GM04503 (cell line): ENCODE results near the gene SMPD3.

Experiments
- DNase-seq: peaks from one replicate; pipeline ENCODE4 v3.0.0-alpha.2; 2012; ENCODE audit warnings: low read depth

The SMPD3 gene

DNA sequence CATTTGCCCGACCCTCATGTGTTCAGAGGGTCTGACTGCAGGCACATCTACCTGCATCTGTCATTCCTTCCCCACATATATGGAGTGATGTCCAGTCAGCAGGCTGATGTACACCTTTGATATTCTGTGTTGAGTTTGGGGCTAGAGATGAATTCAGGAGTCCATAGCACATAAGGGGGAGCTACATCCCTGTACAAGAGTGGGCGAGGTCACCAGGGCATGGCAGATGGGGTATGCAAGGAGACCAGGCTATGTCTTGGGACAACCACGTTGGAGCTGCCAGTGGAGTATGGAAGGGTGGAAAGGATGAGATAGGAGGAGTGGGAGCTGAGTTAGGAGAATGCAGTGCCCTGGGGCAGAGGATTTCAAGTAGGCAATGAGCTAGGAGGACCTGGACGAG is 15.0 kb downstream of the SMPD3 start:
- DNase-seq = no peak

DNA sequence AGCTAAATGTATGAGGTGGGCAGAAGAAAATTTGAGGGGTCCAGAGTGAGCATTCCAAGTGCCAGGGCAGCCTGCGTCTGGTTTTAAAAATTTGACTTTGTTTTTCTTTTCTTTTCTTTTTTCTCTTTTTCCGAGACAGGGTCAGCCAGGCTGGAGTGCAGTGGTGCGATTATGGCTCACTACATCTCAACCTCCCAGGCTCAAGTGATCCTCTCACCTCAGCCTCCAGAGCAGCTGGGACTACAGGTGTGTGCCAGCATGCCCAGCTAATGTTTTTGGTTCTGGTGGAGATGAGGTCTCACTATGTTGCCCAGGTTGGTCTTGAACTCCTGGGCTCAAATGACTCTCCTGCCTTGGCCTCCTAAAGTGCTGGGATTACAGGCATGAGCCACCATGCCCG is 15.6 kb downstream of the SMPD3 start:
- no peak for DNase-seq

DNA sequence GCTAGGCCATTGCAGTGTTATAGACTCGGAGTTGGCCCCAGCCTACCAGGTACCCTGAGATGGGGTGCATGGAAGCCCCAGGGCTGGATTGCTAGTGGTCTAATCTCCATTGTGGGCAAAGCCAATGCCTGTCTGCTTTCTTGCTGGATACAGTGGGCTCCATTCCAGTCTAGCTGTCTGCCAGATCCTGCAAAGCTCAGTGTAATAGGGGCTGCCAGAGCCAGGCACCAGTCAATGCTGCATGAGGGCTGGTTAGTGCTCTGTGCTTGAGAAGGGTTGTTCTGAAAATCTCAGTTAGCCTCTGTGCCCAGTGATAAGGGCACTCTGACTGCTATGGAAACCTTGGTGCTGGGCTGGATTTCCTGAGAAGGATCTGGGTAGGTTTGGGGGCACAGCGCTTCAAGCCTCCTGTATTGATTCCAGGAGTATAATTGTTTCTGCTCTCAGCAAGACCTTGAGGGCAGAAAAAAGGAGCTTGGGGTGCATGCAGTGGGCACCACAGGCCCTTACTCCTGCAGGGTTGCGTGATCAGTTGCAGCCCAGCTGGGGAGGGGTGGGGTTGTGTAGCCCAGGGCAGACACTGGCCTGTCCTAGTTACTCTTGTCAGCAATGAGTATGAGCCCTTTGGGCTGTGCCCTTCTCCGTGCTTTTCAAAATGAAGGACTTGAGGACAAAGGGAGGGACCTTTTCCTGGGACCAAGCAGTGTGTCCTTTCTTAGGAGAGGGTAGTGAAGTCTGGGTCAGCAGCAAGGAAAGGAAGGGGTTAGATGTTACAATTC is 19.0 kb downstream of the SMPD3 start:
- DNase-seq = no peak

DNA sequence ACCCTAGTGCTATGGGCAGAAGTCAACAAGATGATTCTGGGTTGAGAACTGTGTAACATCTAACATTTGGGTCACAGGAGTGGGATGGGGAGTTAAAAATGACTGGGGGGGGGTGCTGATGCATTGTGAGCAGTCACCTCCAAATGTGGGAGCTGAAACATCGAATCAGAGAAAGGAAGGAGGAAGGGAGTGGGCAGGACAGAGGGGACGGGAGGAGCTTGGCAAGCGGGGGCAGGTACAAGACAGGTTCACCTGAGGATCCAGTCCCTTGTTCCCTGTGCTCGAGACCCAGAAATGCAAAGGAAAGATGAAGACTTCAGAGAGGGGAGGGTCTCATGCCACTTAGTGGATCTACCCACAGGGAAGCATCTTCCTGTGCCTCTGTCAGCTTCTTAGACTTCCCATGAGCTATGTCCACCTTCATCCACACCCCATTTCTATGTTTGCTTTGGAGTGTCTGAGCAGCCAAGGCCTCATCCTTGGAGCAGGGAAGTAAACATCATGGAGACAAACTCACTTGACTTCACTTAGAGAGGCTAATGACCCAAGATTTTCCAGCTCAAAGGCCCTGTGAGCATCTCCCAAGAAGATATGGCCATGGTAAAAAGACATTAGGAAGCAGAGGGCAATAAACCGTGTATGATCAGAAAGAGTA is 20.5 kb downstream of the SMPD3 start:
- DNase-seq = no peak

DNA sequence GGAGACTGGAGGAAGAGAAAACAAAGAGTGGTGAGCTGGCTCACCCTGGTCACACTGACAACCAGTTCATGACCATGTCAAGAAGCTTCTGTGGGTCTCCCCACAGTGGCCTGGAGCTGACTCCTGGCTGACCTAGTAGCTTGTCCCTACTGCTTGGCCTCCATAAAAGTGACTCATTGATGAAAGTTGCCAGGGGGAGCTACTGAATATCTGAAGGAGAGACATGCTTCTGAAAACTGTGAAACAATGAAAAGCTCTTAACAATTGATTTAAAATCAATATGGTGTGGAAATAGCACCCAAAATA is 22.0 kb downstream of the SMPD3 start:
- no peak for DNase-seq

DNA sequence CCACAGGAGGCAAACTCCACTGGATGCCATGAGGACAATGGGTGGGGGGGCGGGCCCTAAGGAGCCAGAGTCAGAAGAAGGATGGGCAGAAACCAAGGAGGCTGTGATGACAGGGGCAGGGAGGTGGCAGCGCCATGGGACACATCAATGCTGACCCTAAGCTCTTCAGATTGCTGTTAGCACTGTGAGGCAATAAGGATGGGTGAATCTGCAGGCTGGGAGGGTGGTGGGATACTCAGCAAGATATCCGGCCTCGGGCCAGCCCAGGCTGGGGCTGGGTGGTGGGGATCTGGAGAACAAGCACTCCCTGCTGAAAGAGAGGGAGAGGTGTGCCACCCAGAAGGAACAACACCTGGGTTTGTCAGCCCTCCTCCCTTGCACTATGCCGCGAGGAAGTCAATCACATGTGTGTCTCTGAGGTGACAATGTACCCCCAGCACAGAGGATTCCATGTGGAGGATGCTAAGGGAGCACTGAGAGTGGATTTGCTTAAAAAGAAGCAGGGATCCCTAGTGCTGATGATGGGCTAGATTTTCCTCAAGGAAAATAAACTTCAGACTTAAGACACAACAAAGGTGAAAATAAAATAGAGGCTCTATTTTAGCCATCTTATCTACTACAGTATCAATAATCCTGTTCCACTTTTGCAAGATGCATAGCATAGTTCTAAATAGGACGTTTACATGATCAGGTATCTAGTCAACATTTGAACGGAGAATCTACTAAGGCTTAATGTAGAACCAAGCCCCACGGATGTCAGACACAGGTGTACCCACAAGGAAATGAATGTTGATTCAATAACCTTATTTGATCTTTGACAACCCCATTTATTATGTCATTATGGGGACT is 22.6 kb downstream of the SMPD3 start:
- no peak for DNase-seq

DNA sequence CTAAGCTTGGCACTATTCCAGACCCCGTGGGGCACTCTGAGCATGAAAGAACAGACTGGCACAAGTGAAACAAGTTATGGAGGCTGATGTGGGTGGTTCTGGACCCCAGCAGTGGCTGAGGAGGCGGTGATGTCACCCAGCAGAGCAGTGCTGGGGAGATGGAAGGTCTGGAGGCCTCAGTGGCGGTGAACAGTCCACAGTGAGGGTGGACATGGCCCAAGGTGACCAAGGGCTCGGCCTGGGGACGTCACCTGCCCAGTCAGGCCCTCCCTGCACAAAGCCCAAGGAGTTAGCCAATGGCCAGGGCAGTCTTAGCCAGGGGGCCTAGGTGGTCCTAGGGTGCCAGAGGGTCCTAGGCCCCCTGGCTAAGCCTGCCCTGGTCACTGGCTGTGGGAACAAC is 24.5 kb downstream of the SMPD3 start:
- DNase-seq = no peak

DNA sequence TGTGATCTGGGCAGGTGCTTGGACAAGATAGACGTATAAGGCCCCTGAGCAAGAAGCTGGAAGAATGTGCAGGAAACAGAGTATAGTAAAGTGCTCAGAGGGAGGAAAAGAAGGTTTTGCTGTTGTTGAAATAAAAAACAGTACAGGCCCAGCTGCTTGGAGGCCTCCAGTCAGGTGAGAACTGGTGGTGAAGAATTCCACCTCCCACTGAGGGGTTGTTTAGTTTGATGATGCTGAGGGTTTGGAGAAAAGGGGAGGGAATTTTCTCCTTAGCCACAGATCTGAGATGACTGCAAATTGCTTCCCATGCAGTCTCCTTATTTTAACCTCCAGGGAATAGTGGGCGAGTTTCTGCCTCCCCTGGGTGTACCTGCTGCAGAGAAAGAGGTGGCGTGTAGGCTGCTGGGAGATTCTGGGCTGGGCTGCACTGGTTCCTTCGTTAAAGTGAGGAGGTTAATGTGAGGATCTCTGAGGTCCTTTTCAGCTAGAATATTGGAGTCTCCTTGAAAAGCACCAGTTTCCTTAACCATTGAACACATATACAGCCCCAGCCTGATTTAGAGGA is 25.8 kb downstream of the SMPD3 start:
- no peak for DNase-seq

DNA sequence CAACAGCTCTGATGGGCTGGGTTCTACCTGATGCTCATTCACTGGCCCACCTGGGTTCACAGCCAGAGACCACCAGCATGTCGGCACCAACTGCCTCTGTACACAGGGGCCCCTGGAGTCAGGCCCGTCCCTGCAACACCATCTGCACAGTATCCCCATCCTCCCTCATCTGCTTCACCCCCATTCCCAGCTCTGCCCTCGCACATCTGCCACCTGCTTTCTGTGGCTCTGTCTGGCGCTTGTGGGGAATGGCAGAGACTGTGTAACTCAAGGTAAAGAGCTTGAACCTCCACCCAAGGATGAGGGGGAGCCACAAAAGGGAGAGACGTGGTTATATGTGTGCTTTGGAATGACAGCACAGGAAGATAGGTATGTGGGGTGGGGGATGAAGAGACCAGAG is 27.2 kb downstream of the SMPD3 start:
- no peak for DNase-seq

DNA sequence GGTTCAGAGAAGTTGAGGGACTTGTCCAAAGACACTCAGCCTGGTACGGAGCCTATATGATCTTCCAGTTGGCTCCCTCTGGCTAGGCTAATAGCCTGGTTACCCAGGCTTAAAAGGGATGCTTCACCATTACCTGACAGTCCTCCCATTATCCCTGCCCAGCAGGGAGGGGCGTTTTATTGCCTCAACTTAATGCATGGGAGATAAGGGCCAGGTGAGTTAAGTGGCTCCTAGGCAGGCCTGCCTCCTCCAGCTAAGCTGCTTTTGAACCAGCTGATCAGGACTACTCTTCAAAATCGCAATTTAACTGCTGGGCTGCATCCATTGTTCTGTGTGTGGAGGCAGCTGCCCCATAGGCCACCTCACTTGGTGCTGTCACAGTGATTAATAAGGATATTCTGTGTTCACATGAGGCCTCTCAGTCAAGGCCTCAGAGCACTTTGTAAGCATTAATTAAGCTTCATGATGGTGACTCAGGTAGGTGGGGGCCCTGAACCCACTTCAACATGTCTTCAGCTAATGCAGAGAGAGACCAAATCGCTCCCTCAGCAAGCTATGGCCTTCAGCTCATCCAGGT is 27.9 kb downstream of the SMPD3 start:
- no peak for DNase-seq

DNA sequence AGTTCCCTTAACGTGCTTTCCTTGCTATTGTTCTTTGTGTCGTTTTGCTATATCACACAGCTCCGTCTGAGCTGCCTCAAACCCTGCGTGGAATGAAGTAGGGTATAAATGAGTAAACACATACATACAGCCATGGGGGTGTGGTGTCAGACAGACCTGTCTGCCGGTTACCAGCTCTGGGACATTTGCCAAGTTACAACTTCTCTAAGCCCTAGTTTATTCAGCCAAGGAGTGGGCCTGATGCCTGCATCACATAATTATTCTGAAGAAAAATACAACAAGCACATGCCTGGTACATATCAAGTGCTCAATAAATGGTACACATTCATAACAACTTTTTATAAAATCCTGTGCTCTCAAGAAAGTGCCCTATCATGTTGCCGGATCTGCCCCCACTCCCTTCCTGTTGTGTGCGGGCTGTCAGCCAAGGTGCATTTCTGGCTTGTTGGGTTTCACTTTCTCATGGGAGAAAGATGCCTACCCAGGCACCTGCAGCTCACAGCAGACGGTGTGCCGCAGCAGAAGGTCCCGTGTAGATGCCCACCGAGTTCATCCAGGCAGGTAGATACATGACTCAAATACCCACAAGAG is 30.5 kb downstream of the SMPD3 start:
- no peak for DNase-seq

DNA sequence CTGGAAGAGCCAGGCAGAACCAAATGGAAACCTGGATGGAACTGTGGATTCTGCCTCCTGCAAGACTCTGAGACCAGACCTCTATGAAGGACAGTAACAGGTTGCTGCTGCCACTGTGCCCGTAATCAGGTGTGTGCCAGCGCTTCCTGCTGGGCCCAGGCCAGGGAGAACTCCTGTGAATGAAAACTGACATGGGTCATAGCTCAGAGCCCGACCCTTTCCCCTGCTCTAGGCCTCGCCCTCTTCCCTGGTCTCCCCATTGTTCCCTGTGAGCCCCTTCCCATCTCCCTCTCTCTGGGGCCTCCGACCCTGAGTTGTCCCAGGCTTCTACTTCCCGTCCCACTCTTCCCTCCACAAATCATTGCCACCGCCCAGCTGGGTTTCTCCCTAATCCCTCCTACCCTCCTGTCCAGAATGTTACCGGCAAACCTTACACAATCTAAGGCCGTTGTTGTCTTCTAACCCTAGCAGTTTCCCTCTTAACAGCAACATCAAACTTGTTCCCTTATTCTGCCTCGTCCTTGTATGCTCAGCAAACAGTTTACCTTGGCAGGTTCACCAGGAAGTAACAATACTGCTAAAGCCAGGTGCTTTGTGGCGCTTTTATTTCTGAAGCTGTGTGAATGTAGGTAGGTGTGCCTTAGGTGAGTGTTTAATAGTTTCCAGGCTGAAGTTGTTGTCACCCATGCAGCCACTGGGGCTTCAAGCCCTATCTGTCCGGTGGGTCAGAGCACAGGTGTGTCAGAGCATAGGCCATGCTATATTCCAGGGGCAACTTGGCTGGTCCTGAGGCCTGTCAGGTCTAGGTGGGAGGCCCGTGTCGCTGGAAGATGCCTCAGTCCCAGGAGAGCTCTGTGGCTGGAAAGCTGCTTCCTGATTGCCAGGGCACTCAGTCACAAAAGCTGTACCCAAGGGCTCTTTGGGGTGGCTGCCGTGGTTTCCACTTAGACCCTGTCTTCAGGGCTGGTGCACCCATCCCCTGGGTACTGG is 32.0 kb downstream of the SMPD3 start:
- DNase-seq = no peak

DNA sequence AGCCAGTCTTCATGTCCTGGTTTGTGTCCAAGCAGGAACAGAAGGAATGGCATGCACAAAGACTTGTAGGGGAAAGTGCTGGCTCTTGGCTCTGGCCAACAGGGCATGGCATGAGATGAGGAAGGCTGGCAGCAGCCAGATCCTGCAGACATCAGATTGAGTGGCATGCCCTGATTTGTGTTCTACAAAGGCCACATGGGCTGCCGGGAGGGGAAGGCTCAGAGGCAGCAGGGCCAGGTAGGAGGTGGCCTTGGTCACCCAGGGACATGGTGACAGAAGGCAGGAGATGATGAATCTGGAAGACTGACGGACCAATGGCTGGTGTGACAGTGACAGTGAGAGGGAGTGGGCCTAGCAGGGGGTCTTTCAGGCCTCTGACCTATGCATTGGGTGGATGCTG is 33.7 kb downstream of the SMPD3 start:
- DNase-seq = no peak

DNA sequence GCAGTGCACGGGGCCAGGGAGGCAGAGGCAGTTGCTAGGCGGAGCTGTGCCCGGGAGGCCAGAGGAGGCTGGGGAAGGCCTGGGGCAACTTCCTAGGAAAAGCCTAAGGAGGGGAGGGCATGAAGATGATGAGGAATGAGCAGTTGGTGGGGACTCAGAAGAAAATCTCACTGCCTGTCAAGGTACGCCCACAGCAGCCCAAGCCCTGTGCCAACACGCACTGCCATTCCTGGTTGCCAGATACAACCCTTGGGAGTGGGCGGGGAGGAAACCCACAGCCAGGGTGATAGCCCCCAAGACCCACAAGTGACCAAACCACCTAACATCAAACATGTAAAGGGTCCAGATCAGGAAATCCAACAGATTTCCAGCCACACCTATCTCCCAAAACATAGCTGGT is 36.2 kb downstream of the SMPD3 start:
- no peak for DNase-seq

DNA sequence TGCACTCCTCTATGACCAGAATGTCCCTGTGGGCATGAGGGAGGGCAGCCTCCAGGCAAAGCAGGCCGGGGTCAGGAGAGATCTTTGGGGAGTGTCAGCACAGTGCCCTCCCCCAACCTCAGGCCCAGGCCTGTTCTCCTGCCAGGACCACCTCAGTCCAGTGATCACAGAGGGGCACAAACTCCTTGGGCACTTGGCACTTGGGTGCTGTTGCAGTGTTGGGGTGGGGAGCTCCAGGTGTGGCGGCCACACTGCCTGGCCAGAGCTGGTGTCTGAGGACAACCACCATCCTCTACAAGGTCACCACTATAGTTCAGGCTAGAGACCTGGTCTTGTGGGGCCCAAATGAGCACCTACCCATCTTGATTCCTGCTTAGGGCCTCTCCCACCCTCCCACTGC is 37.2 kb downstream of the SMPD3 start:
- no peak for DNase-seq

DNA sequence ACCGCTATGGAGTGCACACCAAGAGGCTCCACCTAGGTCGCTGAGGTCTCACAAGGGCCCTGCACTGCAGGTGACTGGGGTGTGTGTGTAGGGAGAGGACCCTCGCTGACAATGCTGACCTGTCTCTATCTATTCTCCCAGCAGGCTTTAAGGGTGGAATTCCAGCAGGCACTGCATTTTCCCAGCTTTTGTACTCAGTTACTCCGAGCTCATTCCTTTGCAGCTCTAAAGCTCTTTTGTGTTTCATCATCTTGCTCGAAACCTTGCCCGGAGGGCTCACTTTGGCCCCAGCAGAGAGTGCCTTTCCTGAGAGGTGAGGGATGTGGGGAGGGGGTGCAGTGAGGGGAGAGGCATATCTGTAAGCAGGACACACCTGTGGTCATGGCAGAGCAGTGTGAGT is 39.3 kb downstream of the SMPD3 start:
- no peak for DNase-seq

DNA sequence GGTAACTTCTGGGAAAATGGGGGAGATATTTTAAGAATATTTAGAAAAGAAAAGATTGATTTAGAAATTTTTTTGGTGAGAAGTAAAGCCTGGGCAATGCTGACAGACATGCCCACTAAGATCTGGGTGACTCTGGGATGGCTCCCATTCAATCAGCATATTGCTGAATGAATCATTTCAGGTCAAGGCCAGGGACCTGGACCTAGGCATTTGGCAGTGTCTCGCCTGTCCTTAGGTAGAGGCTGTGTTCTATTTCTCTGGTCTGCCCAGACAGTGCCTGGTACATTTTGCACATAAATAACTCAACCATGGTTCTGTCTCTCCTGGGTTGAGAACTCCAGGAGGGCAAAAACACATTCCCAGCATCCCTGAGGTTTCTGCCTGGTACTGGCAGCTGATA is 39.9 kb downstream of the SMPD3 start:
- no peak for DNase-seq

DNA sequence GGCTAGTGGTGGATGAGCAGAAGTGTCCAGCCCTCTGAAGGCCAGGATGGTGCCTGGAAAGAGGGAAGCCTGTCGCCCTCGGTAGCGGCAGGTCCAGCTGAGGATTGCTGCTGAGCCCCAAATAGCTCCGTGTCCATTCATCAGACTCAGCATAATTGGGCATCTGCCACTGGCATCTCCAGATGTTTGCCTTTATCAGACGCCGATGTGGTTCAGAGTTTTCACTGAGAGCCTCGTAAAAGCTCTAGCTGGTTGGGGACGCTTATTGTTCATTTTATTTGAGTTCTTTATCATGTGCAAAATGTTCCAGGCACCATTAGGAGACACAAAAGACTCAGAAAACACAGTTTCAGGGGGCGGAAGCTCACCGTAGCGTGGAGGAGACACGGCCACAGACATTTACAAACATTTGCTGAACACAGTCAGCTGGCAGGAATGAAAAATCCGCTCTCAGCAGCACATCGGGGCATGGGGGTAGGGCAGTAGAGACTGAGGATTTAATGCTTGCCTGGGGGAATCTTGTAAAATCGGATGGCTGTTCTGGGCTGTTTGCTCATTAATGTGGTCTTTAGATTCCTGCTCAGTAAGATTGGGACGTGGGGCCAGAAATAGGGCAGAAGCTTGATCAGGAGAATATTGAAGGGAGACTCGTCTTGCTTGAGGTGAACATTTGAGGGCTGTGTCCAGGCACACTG is 41.7 kb downstream of the SMPD3 start:
- no peak for DNase-seq

DNA sequence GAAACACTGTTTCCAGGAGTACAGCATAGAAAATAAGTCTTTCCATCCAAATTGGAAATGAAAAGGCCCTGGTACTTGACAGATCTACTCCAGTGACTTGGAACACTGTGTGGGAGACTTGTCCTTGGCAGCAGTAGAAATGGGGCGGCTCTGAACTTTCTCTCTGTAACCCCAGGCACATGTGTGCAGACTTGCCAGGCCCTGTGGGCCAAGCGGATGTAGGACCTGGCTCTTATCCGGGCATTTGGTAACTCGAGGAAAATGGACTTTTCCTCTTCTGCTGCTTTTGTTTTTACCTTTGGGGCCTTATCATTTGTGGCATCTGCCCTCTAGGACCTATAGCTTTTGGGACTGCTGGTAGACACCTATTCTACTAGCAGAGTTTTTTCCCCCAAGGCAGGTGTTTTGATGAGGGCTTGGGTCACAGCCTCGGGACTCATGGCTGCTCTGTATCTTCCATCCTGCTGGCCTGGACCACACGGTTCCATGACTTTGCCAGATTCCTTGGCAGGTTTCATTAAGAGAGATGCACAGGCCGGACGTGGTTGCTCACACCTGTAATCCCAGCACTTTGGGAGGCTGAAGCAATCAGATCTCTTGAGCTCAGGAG is 43.5 kb downstream of the SMPD3 start:
- no peak for DNase-seq

DNA sequence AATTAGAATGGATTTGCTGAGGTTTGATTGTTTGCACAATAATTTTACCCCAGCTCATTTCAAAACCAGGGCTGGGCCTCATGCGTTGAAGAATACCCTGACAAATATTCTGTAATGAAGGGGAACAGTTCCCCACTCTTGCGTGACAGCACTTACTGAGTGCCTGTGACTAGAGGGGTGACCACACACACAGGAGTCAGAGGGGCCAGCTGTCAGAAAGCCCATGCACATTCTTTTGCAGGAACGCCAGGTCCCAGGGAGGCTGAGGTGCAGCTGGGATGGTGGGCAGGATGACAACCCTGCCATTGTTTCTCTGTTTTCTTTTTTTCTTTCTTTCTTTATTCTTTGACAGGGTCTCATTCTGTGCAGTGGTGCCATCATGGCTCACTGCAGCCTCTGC is 44.6 kb downstream of the SMPD3 start:
- no peak for DNase-seq
